GM10847 (cell line): ENCODE data around the gene NDUFS4.

Experiments
- POLR2A ChIP-seq: IDR thresholded peaks from 2 replicates; pipeline ENCODE4 v1.6.1; 2011; ENCODE audit not compliant: insufficient read length; ENCODE audit errors: extremely low read depth

The NDUFS4 gene

GRCh38 chr5:53560506-53561191 is at the start of gene NDUFS4:
Gene NDUFS4, plus strand, starts transcription at chr5:53560639. Its CDS starts 24 bp downstream, at chr5:53560663.
- peak; percentile 53 for TF ChIP-seq POLR2A

- no peak for TF ChIP-seq POLR2A
These were observed 47.9 kb upstream of the NDUFS4 start for GRCh38 chr5:53512539-53512938.

DNA sequence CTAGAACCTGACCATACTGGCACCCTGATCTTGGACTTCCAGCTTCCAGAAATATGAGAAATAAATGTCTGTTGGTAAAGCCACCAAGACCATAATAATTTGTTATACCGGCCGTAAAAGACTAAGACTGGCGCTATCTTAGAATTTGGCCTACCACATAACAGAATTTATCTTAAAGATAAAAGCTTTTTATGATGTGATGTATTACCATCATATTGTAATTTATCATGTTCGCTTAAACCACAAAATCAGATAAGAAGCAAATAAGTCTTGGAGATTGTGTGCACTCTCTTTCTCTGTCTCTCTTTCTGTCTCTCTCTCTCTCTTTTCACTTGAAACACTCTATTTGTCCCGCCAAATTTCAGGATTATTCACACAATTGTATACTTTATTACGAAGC is 44.5 kb upstream of the NDUFS4 start:
- no peak for TF ChIP-seq POLR2A

GRCh38 chr5:53520813-53521212 is 39.6 kb upstream of the NDUFS4 start:
- TF ChIP-seq POLR2A = no peak

- TF ChIP-seq POLR2A = no peak
These were observed 22.7 kb upstream of the NDUFS4 start for GRCh38 chr5:53537711-53538110.

DNA sequence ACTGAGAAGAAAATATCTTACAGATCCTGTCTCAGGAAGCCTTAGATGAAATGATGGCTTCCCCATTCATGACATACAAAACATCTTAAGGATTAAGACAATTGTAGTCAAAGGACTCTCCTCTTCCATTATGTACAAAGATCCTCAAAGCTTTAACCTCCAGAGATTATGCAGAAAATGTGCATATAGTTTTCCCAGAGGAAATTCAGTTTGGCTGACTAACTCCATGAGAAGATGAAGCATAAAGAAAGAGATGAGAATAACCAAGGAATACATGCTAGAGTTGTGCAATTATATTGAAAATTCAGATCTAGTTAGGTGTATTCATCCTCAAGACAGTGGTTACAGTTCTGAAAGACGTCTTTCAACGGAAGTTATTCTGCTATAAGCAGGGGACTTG is 18.6 kb upstream of the NDUFS4 start:
- no peak for TF ChIP-seq POLR2A

DNA sequence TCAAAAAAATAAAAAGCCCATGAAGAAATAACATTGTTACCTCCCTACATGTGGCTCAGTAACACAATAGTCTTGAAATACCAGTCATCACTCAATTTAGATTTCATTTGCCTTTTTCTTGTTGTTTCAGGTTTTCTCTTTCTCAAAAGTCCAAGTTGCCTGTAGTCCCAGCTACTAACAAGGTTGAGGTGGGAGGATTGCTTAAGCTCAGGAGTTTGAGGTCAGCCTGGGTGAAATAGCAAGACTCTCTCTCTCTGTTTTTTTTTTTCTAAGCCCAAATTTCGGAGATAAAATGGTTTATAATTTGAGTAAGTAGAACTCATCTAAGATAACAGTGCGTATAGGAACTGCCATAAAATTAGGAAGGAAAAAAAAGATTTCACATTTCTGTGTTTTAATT is 17.5 kb upstream of the NDUFS4 start:
- no peak for TF ChIP-seq POLR2A

- no peak for TF ChIP-seq POLR2A
These were observed 17.0 kb upstream of the NDUFS4 start for GRCh38 chr5:53543401-53543800.

GRCh38 chr5:53545744-53546143 is 14.7 kb upstream of the NDUFS4 start:
- no peak for TF ChIP-seq POLR2A

GRCh38 chr5:53547226-53547625 is 13.2 kb upstream of the NDUFS4 start:
- no peak for TF ChIP-seq POLR2A

- no peak for TF ChIP-seq POLR2A
These were observed 10.6 kb upstream of the NDUFS4 start for GRCh38 chr5:53549792-53550191.

GRCh38 chr5:53552561-53552960 is 7.9 kb upstream of the NDUFS4 start:
- no peak for TF ChIP-seq POLR2A

DNA sequence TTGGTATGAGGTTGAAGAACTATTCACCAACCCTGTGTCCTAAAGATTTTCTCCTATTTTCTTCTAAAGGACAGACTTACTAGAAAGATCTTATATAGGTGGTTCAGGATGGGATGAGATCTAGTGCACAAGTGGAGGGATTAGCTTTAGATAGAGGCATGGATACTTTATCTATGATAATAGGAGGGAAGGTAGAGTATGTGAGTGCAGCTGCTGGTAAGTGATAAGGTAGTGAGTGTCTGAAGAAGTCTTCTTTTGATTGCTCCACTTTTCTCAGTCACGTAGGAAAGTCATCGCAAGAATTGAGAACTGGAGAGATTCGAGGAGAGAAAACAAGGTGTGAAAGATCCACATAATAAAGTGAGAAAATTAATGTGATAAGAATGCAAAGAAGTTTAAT is 6.0 kb upstream of the NDUFS4 start:
- TF ChIP-seq POLR2A = no peak

DNA sequence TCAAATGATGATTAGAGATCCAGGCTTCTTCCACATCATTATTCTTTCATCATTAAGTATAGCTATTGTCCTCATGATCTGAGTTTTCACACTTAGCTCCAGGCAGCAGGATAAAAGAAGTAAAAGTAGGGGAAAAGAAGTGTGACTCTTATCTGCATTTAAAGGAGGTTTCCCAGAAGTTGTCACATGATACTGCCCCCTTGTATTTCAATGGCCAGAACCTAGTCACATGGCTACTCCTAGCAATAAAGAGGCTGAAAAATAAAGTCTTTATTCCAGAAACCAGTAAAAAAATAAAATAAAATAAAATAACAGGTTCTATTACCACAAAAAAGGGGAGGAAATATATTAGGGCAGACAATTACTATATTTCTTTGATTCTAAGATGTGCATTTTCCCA is 5.3 kb upstream of the NDUFS4 start:
- no peak for TF ChIP-seq POLR2A

- no peak for TF ChIP-seq POLR2A
These were observed 4.4 kb upstream of the NDUFS4 start for GRCh38 chr5:53556001-53556400.

DNA sequence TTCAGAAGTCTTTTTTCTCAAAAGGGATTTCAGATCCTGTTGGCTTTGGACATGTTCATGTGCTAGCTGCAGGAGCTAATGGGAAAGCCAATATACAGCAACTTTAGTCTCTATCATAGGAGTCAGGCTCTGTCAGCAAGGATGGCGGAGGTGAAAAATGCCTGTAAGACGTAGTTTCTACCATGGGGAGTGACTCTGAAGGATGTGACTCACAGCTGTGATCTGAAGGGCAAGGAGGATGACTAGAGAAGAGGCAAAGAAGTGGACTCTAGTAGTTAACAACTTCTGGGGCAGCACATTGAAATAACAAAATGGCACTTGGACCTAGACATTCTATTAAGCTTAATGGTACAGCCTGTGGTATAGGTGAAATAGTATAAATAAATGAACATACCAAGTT is 3.1 kb upstream of the NDUFS4 start:
- no peak for TF ChIP-seq POLR2A

GRCh38 chr5:53558966-53559365 is 1.5 kb upstream of the NDUFS4 start:
- no peak for TF ChIP-seq POLR2A
